ENCODE measurements around the gene AMER2. TPM values are rescaled to one million over a fixed set of nuclear protein-coding genes. Genes with fewer than 3 reads are reported as not detected.

Gene AMER2
- total RNA-seq, 1 experiment from 2014 or later, result not detected

GRCh38 chr13:25132751-25133390, 39.2 kb downstream of the AMER2 start:
- intact Hi-C loops (cut with micrococcal nuclease; ENCODE audit: unreplicated experiment), result no loop called here
- TF ChIP-seq CTCF (conservative IDR thresholded peaks at IDR 0.05), result no peak
- Histone ChIP-seq H4K20me1 (ENCODE audit: insufficient read depth) (no peaks in the 10 kb centered on the region), H3K4me3 (no peak overlapping the region), H3K36me3 (ENCODE audit: low read depth) (no peaks in the 10 kb centered on the region), H3K27me3 (ENCODE audit: insufficient read depth, low read depth) (peaks cover 71% of the 10 kb centered on the region), H3K4me1 (replicated peaks; ENCODE audit: insufficient read depth) (no peaks in the 10 kb centered on the region), H3K79me2 (ENCODE audit: low read depth) (no peaks in the 10 kb centered on the region), H3F3A (ENCODE audit: insufficient read depth, low read depth) (no peaks in the 10 kb centered on the region), H3K9me2 (ENCODE audit: insufficient read depth) (no peaks in the 10 kb centered on the region), H3K4me2 (no peak overlapping the region), H3K27ac (no peak overlapping the region), H3K9me3 (ENCODE audit: insufficient read depth, low read depth) (no peaks in the 10 kb centered on the region), H2AFZ (no peak overlapping the region)
- no TSS peak for BruUV-seq (replicated peaks)
- POLR2A ChIA-PET (ENCODE audit: unreplicated experiment), result no interaction called here
- CTCF ChIA-PET, result no interaction called here
- no peak for DNase-seq

- no peaks in the 10 kb centered on the region for H4K20me1 ChIP-seq (ENCODE audit: insufficient read depth)
- H3K79me2 ChIP-seq (ENCODE audit: low read depth), result no peaks in the 10 kb centered on the region
- BruUV-seq (replicated peaks), result no TSS peak
- H3K9me2 ChIP-seq (ENCODE audit: insufficient read depth), result no peaks in the 10 kb centered on the region
- TF ChIP-seq EZH2 (IDR thresholded peaks at IDR 0.05; ENCODE audit: low read depth) (no peak), CTCF (conservative IDR thresholded peaks at IDR 0.05) (no peak)
- H3K27ac ChIP-seq, result no peak overlapping the region
- DNase-seq, result no peak
- no peak overlapping the region for H2AFZ ChIP-seq
- H3K4me2 ChIP-seq, result no peak overlapping the region
- H3K36me3 ChIP-seq (ENCODE audit: low read depth), result no peaks in the 10 kb centered on the region
- POLR2A ChIA-PET (ENCODE audit: unreplicated experiment), result no interaction called here
- intact Hi-C loops (cut with micrococcal nuclease; ENCODE audit: unreplicated experiment), result no loop called here
- no peaks in the 10 kb centered on the region for H3K4me1 ChIP-seq (replicated peaks; ENCODE audit: insufficient read depth)
- no peak overlapping the region for H3K4me3 ChIP-seq
- no peaks in the 10 kb centered on the region for H3K9me3 ChIP-seq (ENCODE audit: insufficient read depth, low read depth)
- peaks cover 68% of the 10 kb centered on the region for H3K27me3 ChIP-seq (ENCODE audit: insufficient read depth, low read depth)
- CTCF ChIA-PET, result no interaction called here
- no peaks in the 10 kb centered on the region for H3F3A ChIP-seq (ENCODE audit: insufficient read depth, low read depth)
Measured at GRCh38 chr13:25131881-25132420, 40.1 kb downstream of the AMER2 start.

DNA sequence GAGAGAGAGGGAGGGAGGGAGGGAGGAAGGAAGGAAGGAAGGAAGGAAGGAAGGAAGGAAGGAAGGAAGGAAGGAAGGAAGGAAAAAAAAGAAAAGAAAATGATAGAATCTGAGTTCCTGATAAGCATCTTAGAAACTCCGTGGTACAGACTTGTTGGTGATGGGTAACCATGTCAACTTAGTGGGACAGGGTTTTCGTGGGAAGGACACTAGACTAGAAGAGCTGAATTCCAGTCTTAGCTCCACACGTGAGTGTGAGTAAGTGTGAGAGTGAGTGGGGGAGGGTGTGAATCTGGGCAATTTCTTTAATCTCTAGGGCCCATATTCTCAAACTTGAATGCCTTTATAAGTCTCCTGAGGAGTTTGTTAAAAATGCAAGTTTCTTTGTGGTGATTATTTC, 41.1 kb downstream of the AMER2 start:
- no peak for TF ChIP-seq EZH2 (IDR thresholded peaks at IDR 0.05; ENCODE audit: low read depth)
- no peak for TF ChIP-seq CTCF (conservative IDR thresholded peaks at IDR 0.05)
- BruUV-seq (replicated peaks), result no TSS peak
- intact Hi-C loops (cut with micrococcal nuclease; ENCODE audit: unreplicated experiment), result no loop called here
- POLR2A ChIA-PET (ENCODE audit: unreplicated experiment), result no interaction called here
- Histone ChIP-seq H3K4me3 (no peak overlapping the region), H3F3A (ENCODE audit: insufficient read depth, low read depth) (no peaks in the 10 kb centered on the region), H3K79me2 (ENCODE audit: low read depth) (no peaks in the 10 kb centered on the region), H3K4me2 (no peak overlapping the region), H3K9me2 (ENCODE audit: insufficient read depth) (no peaks in the 10 kb centered on the region), H3K4me1 (replicated peaks; ENCODE audit: insufficient read depth) (no peaks in the 10 kb centered on the region), H3K9me3 (ENCODE audit: insufficient read depth, low read depth) (no peaks in the 10 kb centered on the region), H3K27ac (no peak overlapping the region), H4K20me1 (ENCODE audit: insufficient read depth) (no peaks in the 10 kb centered on the region), H3K36me3 (ENCODE audit: low read depth) (no peaks in the 10 kb centered on the region), H3K27me3 (ENCODE audit: insufficient read depth, low read depth) (peaks cover 62% of the 10 kb centered on the region), H2AFZ (no peak overlapping the region)
- DNase-seq, result no peak
- CTCF ChIA-PET, result no interaction called here

Measured in PC-9 (cell line).